GM19193 (cell line): ENCODE results near the gene CCSER1.

Experiments
- POLR2A ChIP-seq: IDR thresholded peaks from 4 replicates; pipeline ENCODE4 v1.6.1; 2011; ENCODE audit not compliant: insufficient read depth, insufficient read length; ENCODE audit errors: extremely low read depth

CCSER1 gene

GRCh38 chr4:91170768-91171167, 1043.6 kb downstream of the CCSER1 start:
- no peak for TF ChIP-seq POLR2A

- no peak for TF ChIP-seq POLR2A
Observed at GRCh38 chr4:91171217-91171616, 1044.0 kb downstream of the CCSER1 start.

GRCh38 chr4:91198951-91199350, 1071.8 kb downstream of the CCSER1 start:
- TF ChIP-seq POLR2A: no peak

GRCh38 chr4:91207535-91207934, 1080.3 kb downstream of the CCSER1 start:
- no peak for TF ChIP-seq POLR2A

- no peak for TF ChIP-seq POLR2A
Observed at GRCh38 chr4:91212211-91212610, 1085.0 kb downstream of the CCSER1 start.

- no peak for TF ChIP-seq POLR2A
Observed at GRCh38 chr4:91220315-91220714, 1093.1 kb downstream of the CCSER1 start.

GRCh38 chr4:91222014-91222413, 1094.8 kb downstream of the CCSER1 start:
- no peak for TF ChIP-seq POLR2A

GRCh38 chr4:91226867-91227266, 1099.7 kb downstream of the CCSER1 start:
- no peak for TF ChIP-seq POLR2A

- TF ChIP-seq POLR2A: no peak
Observed at GRCh38 chr4:91228659-91229058, 1101.5 kb downstream of the CCSER1 start.

GRCh38 chr4:91233164-91233563, 1106.0 kb downstream of the CCSER1 start:
- no peak for TF ChIP-seq POLR2A

- no peak for TF ChIP-seq POLR2A
Observed at GRCh38 chr4:91243132-91243531, 1115.9 kb downstream of the CCSER1 start.

GRCh38 chr4:91256043-91256442, 1128.8 kb downstream of the CCSER1 start:
- TF ChIP-seq POLR2A: no peak

- no peak for TF ChIP-seq POLR2A
Observed at GRCh38 chr4:91256751-91257150, 1129.6 kb downstream of the CCSER1 start.

GRCh38 chr4:91257721-91258120, 1130.5 kb downstream of the CCSER1 start:
- no peak for TF ChIP-seq POLR2A

- TF ChIP-seq POLR2A: no peak
Observed at GRCh38 chr4:91258326-91258725, 1131.1 kb downstream of the CCSER1 start.

- no peak for TF ChIP-seq POLR2A
Observed at GRCh38 chr4:91267543-91267942, 1140.3 kb downstream of the CCSER1 start.

- no peak for TF ChIP-seq POLR2A
Observed at GRCh38 chr4:91268913-91269312, 1141.7 kb downstream of the CCSER1 start.
